ENCODE measurements around the gene CC2D2A.

Gene CC2D2A

GRCh38 chr4:15541941-15542340, 72.3 kb downstream of the CC2D2A start:
- Histone ChIP-seq H3K9me3 (ENCODE audit: control insufficient read depth, low read length) (no peaks in the 10 kb centered on the region), H3K4me1 (ENCODE audit: control insufficient read depth, insufficient read depth, low read length, poor library complexity, severe bottlenecking) (peaks cover 15% of the 10 kb centered on the region), H3K27ac (ENCODE audit: low read depth, low read length, severe bottlenecking) (no peak overlapping the region), H3K4me3 (ENCODE audit: extremely low read depth, insufficient read depth, low read length, poor library complexity, severe bottlenecking) (no peak overlapping the region), H3K36me3 (ENCODE audit: control insufficient read depth, insufficient read depth, low read length) (peaks cover 44% of the 10 kb centered on the region)
- 87 to 94% methylated on average over 2 to 5 of the region's 5 CpGs for WGBS, 2 experiments (ENCODE audit: insufficient coverage in 2 of 2)

GRCh38 chr4:15542760-15543159, 73.1 kb downstream of the CC2D2A start:
- H3K9me3 ChIP-seq (ENCODE audit: control insufficient read depth, low read length): no peaks in the 10 kb centered on the region
- peaks cover 15% of the 10 kb centered on the region for H3K4me1 ChIP-seq (ENCODE audit: control insufficient read depth, insufficient read depth, low read length, poor library complexity, severe bottlenecking)
- H3K27ac ChIP-seq (ENCODE audit: low read depth, low read length, severe bottlenecking): no peak overlapping the region
- 90 to 91% methylated on average over 3 to 4 of the region's 7 CpGs for WGBS, 2 experiments (ENCODE audit: insufficient coverage in 2 of 2)
- H3K36me3 ChIP-seq (ENCODE audit: control insufficient read depth, insufficient read depth, low read length): peaks cover 38% of the 10 kb centered on the region
- no peak overlapping the region for H3K4me3 ChIP-seq (ENCODE audit: extremely low read depth, insufficient read depth, low read length, poor library complexity, severe bottlenecking)

DNA sequence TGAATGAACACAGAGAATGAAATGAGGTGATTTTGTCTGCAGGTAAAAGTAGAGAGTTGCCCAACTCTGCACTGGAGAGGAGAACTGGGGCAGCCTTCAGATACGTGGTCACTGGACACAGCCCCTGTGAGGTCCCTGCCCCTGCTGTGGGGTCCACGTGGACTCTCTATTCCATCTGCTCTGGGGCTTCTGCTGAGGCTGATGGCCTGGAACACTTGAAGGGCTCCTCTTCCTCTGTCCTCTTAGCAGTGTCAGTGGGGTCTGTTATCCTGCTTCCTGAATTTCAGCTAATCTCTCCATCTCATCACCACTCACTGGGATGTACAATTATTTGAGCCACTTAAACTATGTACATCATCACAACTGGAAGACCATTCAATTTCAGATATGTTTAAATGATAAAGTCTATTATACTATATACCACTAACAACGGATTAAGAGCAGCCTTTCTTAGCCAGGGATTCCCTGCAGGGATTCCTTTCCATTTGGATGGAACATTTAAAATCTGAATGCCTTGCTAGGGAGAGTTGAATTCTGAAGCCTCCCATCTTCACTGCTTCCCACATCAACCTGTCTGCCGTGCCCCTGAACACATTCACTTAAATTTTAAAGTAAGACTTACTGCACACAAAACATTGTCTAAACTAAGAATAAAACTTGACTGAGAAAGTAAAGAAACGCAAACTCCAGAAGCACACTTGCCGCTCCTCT, 74.0 kb downstream of the CC2D2A start:
- peaks cover 31% of the 10 kb centered on the region for H3K36me3 ChIP-seq (ENCODE audit: control insufficient read depth, insufficient read depth, low read length)
- H3K9me3 ChIP-seq (ENCODE audit: control insufficient read depth, low read length): no peaks in the 10 kb centered on the region
- 58 to 67% methylated on average over 3 to 4 of the region's 6 CpGs for WGBS, 2 experiments (ENCODE audit: insufficient coverage in 2 of 2)
- peaks cover 15% of the 10 kb centered on the region for H3K4me1 ChIP-seq (ENCODE audit: control insufficient read depth, insufficient read depth, low read length, poor library complexity, severe bottlenecking)
- H3K4me3 ChIP-seq (ENCODE audit: extremely low read depth, insufficient read depth, low read length, poor library complexity, severe bottlenecking): no peak overlapping the region
- no peak overlapping the region for H3K27ac ChIP-seq (ENCODE audit: low read depth, low read length, severe bottlenecking)

GRCh38 chr4:15544248-15544729, 74.6 kb downstream of the CC2D2A start:
- Histone ChIP-seq H3K27ac (ENCODE audit: low read depth, low read length, severe bottlenecking) (no peak overlapping the region), H3K4me3 (ENCODE audit: extremely low read depth, insufficient read depth, low read length, poor library complexity, severe bottlenecking) (no peak overlapping the region), H3K36me3 (ENCODE audit: control insufficient read depth, insufficient read depth, low read length) (peaks cover 27% of the 10 kb centered on the region), H3K4me1 (ENCODE audit: control insufficient read depth, insufficient read depth, low read length, poor library complexity, severe bottlenecking) (peaks cover 15% of the 10 kb centered on the region), H3K9me3 (ENCODE audit: control insufficient read depth, low read length) (no peaks in the 10 kb centered on the region)
- WGBS, 2 experiments (ENCODE audit: insufficient coverage in 2 of 2): no CpG with 5 or more reads among the region's 1 CpG

GRCh38 chr4:15545371-15545770, 75.7 kb downstream of the CC2D2A start:
- peaks cover 15% of the 10 kb centered on the region for H3K4me1 ChIP-seq (ENCODE audit: control insufficient read depth, insufficient read depth, low read length, poor library complexity, severe bottlenecking)
- no peaks in the 10 kb centered on the region for H3K9me3 ChIP-seq (ENCODE audit: control insufficient read depth, low read length)
- no peak overlapping the region for H3K27ac ChIP-seq (ENCODE audit: low read depth, low read length, severe bottlenecking)
- 80 to 94% methylated on average over 1 to 2 of the region's 2 CpGs for WGBS, 2 experiments (ENCODE audit: insufficient coverage in 2 of 2)
- no peak overlapping the region for H3K4me3 ChIP-seq (ENCODE audit: extremely low read depth, insufficient read depth, low read length, poor library complexity, severe bottlenecking)
- peaks cover 26% of the 10 kb centered on the region for H3K36me3 ChIP-seq (ENCODE audit: control insufficient read depth, insufficient read depth, low read length)

GRCh38 chr4:15547392-15547791, 77.7 kb downstream of the CC2D2A start:
- H3K4me1 ChIP-seq (ENCODE audit: control insufficient read depth, insufficient read depth, low read length, poor library complexity, severe bottlenecking): peaks cover 12% of the 10 kb centered on the region
- no peak overlapping the region for H3K4me3 ChIP-seq (ENCODE audit: extremely low read depth, insufficient read depth, low read length, poor library complexity, severe bottlenecking)
- H3K27ac ChIP-seq (ENCODE audit: low read depth, low read length, severe bottlenecking): no peak overlapping the region
- H3K36me3 ChIP-seq (ENCODE audit: control insufficient read depth, insufficient read depth, low read length): peaks cover 7% of the 10 kb centered on the region
- WGBS, 2 experiments (ENCODE audit: insufficient coverage in 2 of 2): 96 to 100% methylated on average over 1 to 3 of the region's 3 CpGs
- H3K9me3 ChIP-seq (ENCODE audit: control insufficient read depth, low read length): no peaks in the 10 kb centered on the region

GRCh38 chr4:15550491-15550890, 80.8 kb downstream of the CC2D2A start:
- 100% methylated on average over 2 of the region's 3 CpGs for WGBS, 2 experiments (ENCODE audit: insufficient coverage in 2 of 2)
- H3K9me3 ChIP-seq (ENCODE audit: control insufficient read depth, low read length): no peaks in the 10 kb centered on the region
- no peaks in the 10 kb centered on the region for H3K4me1 ChIP-seq (ENCODE audit: control insufficient read depth, insufficient read depth, low read length, poor library complexity, severe bottlenecking)
- H3K27ac ChIP-seq (ENCODE audit: low read depth, low read length, severe bottlenecking): no peak overlapping the region
- no peak overlapping the region for H3K4me3 ChIP-seq (ENCODE audit: extremely low read depth, insufficient read depth, low read length, poor library complexity, severe bottlenecking)
- peaks cover 16% of the 10 kb centered on the region for H3K36me3 ChIP-seq (ENCODE audit: control insufficient read depth, insufficient read depth, low read length)

DNA sequence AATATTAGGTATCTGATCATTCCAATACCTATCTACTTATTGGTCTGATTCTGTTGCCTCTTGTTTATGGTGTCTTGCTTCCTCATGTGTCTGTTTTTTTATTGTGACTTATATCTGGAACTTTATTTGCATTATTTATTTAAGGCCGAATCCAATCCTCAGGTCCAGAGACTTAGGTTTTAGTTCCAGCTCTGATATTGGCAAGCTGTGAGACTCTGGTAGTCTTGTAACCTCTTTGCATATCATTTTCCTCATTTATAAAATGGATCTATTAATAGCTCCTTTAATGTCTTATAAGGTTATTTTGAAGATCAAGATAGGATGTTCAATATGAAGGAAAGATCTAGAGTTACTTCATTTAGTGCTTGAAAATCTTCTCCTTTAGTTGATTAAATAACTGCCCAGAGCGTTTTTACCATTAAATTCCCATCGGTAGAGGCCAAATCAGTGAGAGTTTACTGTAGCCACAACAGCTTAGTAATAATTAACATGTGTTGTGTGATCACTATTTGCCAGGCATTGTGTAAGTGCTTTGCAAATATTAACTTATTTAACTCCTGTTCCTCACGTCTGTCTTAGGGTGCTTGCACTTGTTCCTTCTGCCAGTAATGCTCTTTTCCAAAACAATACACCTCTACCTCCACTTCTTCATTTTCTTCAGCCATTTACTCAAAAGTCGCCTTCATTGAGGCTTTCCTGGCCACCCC, 82.2 kb downstream of the CC2D2A start:
- Histone ChIP-seq H3K4me3 (ENCODE audit: extremely low read depth, insufficient read depth, low read length, poor library complexity, severe bottlenecking) (no peak overlapping the region), H3K4me1 (ENCODE audit: control insufficient read depth, insufficient read depth, low read length, poor library complexity, severe bottlenecking) (no peaks in the 10 kb centered on the region), H3K9me3 (ENCODE audit: control insufficient read depth, low read length) (no peaks in the 10 kb centered on the region), H3K36me3 (ENCODE audit: control insufficient read depth, insufficient read depth, low read length) (peaks cover 15% of the 10 kb centered on the region), H3K27ac (ENCODE audit: low read depth, low read length, severe bottlenecking) (no peak overlapping the region)
- 86 to 92% methylated on average over 2 to 5 of the region's 5 CpGs for WGBS, 2 experiments (ENCODE audit: insufficient coverage in 2 of 2)

DNA sequence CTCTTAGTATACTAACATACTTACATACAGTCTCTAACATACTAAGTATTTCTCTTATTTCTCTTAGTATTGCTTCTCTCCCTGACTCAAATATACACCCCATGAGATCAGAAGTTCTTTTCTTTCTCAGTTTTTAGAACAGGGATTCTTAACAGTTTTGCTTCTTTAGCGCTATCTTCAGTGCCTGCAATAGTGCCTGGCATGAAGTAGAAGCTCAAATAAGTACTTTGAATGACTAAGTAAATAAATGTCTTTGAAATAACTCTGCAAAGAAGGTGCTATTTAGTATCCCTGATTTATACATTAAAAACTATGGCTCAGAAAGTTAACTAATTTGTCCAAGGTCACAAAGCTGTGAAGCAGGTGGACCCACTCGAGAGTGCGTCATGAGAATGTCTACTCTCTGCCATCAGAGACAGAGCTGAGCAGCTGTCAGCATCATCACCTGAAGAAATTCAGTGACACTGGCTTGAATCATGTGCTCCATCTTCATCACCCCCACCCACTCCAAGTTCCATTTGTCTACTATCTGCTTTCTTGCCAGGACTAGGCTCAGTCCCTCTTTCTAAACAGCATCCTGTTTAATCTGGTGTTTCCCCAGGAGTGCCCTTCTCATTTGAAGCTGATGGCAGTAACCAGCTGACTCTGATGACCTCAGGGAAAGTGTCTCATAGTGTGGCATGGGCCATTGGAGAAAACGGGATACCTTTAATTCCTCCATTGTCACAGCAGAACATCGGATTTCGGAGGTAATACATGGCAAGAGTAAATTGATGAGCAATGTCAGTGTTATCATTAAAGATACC, 83.1 kb downstream of the CC2D2A start:
- no peak overlapping the region for H3K27ac ChIP-seq (ENCODE audit: low read depth, low read length, severe bottlenecking)
- 83 to 96% methylated on average over 3 to 5 of the region's 6 CpGs for WGBS, 2 experiments (ENCODE audit: insufficient coverage in 2 of 2)
- H3K4me1 ChIP-seq (ENCODE audit: control insufficient read depth, insufficient read depth, low read length, poor library complexity, severe bottlenecking): no peaks in the 10 kb centered on the region
- no peaks in the 10 kb centered on the region for H3K9me3 ChIP-seq (ENCODE audit: control insufficient read depth, low read length)
- H3K4me3 ChIP-seq (ENCODE audit: extremely low read depth, insufficient read depth, low read length, poor library complexity, severe bottlenecking): no peak overlapping the region
- peaks cover 15% of the 10 kb centered on the region for H3K36me3 ChIP-seq (ENCODE audit: control insufficient read depth, insufficient read depth, low read length)

DNA sequence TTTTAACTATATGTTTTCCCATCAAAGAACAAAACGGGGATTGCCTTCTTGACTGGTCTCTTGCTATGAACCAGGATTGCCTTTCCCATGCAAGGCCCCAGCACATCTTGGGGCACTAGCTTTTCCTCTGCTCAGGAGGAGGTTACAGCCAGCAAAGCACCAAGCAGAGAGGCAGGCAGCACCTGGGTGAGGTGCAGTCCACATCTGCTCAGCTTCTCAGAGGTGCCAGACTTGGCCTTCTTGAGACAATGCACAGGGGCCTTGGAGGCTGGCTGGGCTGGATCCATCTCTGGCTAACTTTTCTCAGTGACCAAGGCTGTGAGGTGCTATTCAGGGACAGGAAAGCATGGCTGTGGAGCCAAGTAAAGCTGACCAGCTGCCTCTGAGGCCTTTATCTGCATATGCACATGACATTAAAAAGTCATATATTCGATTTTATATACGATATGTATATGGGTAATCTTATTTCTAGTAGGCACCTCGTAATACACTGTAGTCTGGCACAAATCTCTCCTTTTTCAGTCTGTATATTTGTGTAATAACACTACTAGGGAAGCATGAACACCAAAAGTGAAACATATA, 86.9 kb downstream of the CC2D2A start:
- WGBS, 2 experiments (ENCODE audit: insufficient coverage in 2 of 2): 90 to 100% methylated on average over 1 of the region's 4 CpGs
- peaks cover 21% of the 10 kb centered on the region for H3K36me3 ChIP-seq (ENCODE audit: control insufficient read depth, insufficient read depth, low read length)

More for the DNA sequence above, 86.9 kb downstream of the CC2D2A start:
- H3K27ac ChIP-seq (ENCODE audit: low read depth, low read length, severe bottlenecking): no peak overlapping the region
- H3K9me3 ChIP-seq (ENCODE audit: control insufficient read depth, low read length): no peaks in the 10 kb centered on the region
- H3K4me3 ChIP-seq (ENCODE audit: extremely low read depth, insufficient read depth, low read length, poor library complexity, severe bottlenecking): no peak overlapping the region
- peaks cover 2% of the 10 kb centered on the region for H3K4me1 ChIP-seq (ENCODE audit: control insufficient read depth, insufficient read depth, low read length, poor library complexity, severe bottlenecking)
